OCI-LY1 (cell line): ENCODE measurements around the gene CMTM8.

ENCODE experiments used
- H2AFZ ChIP-seq: fragments of 200-600 bp; sonication (generic), shearing (Covaris generic); 2 replicates; pipeline ENCODE4 v1.6.0; 2014; ENCODE audit warnings: antibody characterized with exemption, mild to moderate bottlenecking, low read length
- H3F3A ChIP-seq: fragments of 200-600 bp; sonication (generic), shearing (Covaris generic); 2 replicates; pipeline ENCODE4 v1.6.0; 2014; ENCODE audit warnings: mild to moderate bottlenecking, antibody characterized with exemption, low read length, moderate library complexity; ENCODE audit not compliant: insufficient read depth
- H3K27ac ChIP-seq: fragments of 200-600 bp; sonication (generic); 2 replicates; pipeline ENCODE4 v1.5.1; 2014; ENCODE audit warnings: low read length, mixed run types, mild to moderate bottlenecking, low read depth; ENCODE audit not compliant: poor library complexity, severe bottlenecking
- H3K27me3 ChIP-seq: fragments of 200-600 bp; sonication (generic); 2 replicates; pipeline ENCODE4 v1.6.0; 2014; ENCODE audit warnings: antibody characterized with exemption, mild to moderate bottlenecking, low read length, moderate library complexity; ENCODE audit not compliant: insufficient read depth
- H3K36me3 ChIP-seq: fragments of 200-600 bp; sonication (generic); 2 replicates; pipeline ENCODE4 v1.6.1; 2014; ENCODE audit warnings: mild to moderate bottlenecking, antibody characterized with exemption, low read length, moderate library complexity, mixed read lengths; ENCODE audit not compliant: insufficient read depth
- H3K4me1 ChIP-seq: fragments of 200-600 bp; sonication (generic); 2 replicates; pipeline ENCODE4 v1.5.1; 2014; ENCODE audit warnings: mild to moderate bottlenecking, low read length, moderate library complexity; ENCODE audit not compliant: insufficient read depth, severe bottlenecking
- H3K4me2 ChIP-seq: fragments of 200-600 bp; sonication (generic), shearing (Covaris generic); 2 replicates; pipeline ENCODE4 v1.6.1; 2014; ENCODE audit warnings: low read length
- H3K4me3 ChIP-seq: fragments of 200-600 bp; sonication (generic); 2 replicates; pipeline ENCODE4 v1.5.1; 2014; ENCODE audit warnings: low read length, low read depth, mild to moderate bottlenecking, mixed read lengths; ENCODE audit not compliant: poor library complexity, severe bottlenecking
- H3K79me2 ChIP-seq: fragments of 200-600 bp; shearing (Covaris generic); 2 replicates; pipeline ENCODE4 v1.6.1; 2016; ENCODE audit warnings: mixed run types, low read length, mixed read lengths; ENCODE audit not compliant: insufficient read depth
- H3K9ac ChIP-seq: fragments of 200-600 bp; sonication (generic), shearing (Covaris generic); 2 replicates; pipeline ENCODE4 v1.6.1; 2014; ENCODE audit warnings: mild to moderate bottlenecking, low read length, mixed read lengths
- H3K9me2 ChIP-seq: fragments of 200-600 bp; sonication (generic), shearing (Covaris generic); 2 replicates; pipeline ENCODE4 v1.6.1; 2014; ENCODE audit warnings: low read depth, mild to moderate bottlenecking, low read length, mixed read lengths
- H3K9me3 ChIP-seq: fragments of 200-600 bp; shearing (Covaris generic); 2 replicates; pipeline ENCODE4 v1.6.1; 2014; ENCODE audit warnings: low read length, mixed read lengths
- H4K20me1 ChIP-seq: fragments of 200-600 bp; sonication (generic), shearing (Covaris generic); 2 replicates; pipeline ENCODE4 v1.6.0; 2016; ENCODE audit warnings: mild to moderate bottlenecking, low read length; ENCODE audit not compliant: insufficient read depth
- CTCF ChIP-seq: fragments of 200-600 bp; sonication (generic), shearing (Covaris generic); IDR thresholded peaks from 2 replicates; pipeline ENCODE4 v1.5.1; 2017; ENCODE audit warnings: mild to moderate bottlenecking, antibody characterized with exemption, low read length, moderate library complexity, mixed read lengths
- EZH2 ChIP-seq: fragments of 200-600 bp; sonication (generic), shearing (Covaris generic); IDR thresholded peaks from 2 replicates; pipeline ENCODE4 v1.8.0; 2017; ENCODE audit warnings: borderline replicate concordance, mixed run types, mild to moderate bottlenecking, antibody characterized with exemption, low read length, moderate library complexity, mixed read lengths

Gene CMTM8

GRCh38 chr3:32392536-32393302 is 154.2 kb downstream of the CMTM8 start:
- Histone ChIP-seq H3F3A (0 out of 2 replicates have a peak, but pooled peaks cover 15% of the 10 kb centered on the region), H3K79me2 (0 out of 2 replicates have a peak, but pooled peaks cover 7% of the 10 kb centered on the region), H3K27me3 (no peaks in the 10 kb centered on the region), H3K4me3 (peak overlapping the region; percentile 91), H3K4me1 (peaks cover 65% of the 10 kb centered on the region), H3K9me2 (no peaks in the 10 kb centered on the region), H3K9ac (peak overlapping the region; percentile 84), H3K36me3 (peaks cover 4% of the 10 kb centered on the region; the same call in 1 of the 2 replicates), H4K20me1 (no peaks in the 10 kb centered on the region), H3K27ac (peak overlapping the region; percentile 81), H2AFZ (no peak overlapping the region), H3K9me3 (no peaks in the 10 kb centered on the region), H3K4me2 (peak overlapping the region; percentile 87)
- TF ChIP-seq CTCF (no peak), EZH2 (no peak)

- Histone ChIP-seq H3K36me3 (peaks cover 4% of the 10 kb centered on the region; the same call in 1 of the 2 replicates), H3K79me2 (0 out of 2 replicates have a peak, but pooled peaks cover 7% of the 10 kb centered on the region)
- TF ChIP-seq EZH2 (no peak), CTCF (no peak)
Observed at GRCh38 chr3:32395496-32395895, 157.0 kb downstream of the CMTM8 start.

GRCh38 chr3:32397941-32398340 is 159.5 kb downstream of the CMTM8 start:
- H3K4me1 ChIP-seq = peaks cover 87% of the 10 kb centered on the region
- no peak overlapping the region for H2AFZ ChIP-seq
- H3K36me3 ChIP-seq = peaks cover 4% of the 10 kb centered on the region; the same call in 1 of the 2 replicates
- no peaks in the 10 kb centered on the region for H3K9me3 ChIP-seq
- no peaks in the 10 kb centered on the region for H4K20me1 ChIP-seq
- peaks cover 26% of the 10 kb centered on the region for H3F3A ChIP-seq
- H3K27me3 ChIP-seq = no peaks in the 10 kb centered on the region
- no peak overlapping the region for H3K9ac ChIP-seq
- TF ChIP-seq CTCF = no peak
- no peak for TF ChIP-seq EZH2
- no peak overlapping the region for H3K4me2 ChIP-seq
- H3K79me2 ChIP-seq = peaks cover 8% of the 10 kb centered on the region; the same call in 1 of the 2 replicates
- H3K27ac ChIP-seq = peak overlapping the region; percentile 41
- no peak overlapping the region for H3K4me3 ChIP-seq
- H3K9me2 ChIP-seq = no peaks in the 10 kb centered on the region

More at GRCh38 chr3:32395496-32395895, 157.0 kb downstream of the CMTM8 start:
- peaks cover 76% of the 10 kb centered on the region for H3K4me1 ChIP-seq
- H3K4me2 ChIP-seq = no peak overlapping the region
- H3K4me3 ChIP-seq = no peak overlapping the region
- no peak overlapping the region for H3K9ac ChIP-seq
- H3K27me3 ChIP-seq = no peaks in the 10 kb centered on the region
- H4K20me1 ChIP-seq = no peaks in the 10 kb centered on the region
- H3K9me3 ChIP-seq = no peaks in the 10 kb centered on the region
- 0 out of 2 replicates have a peak, but pooled peaks cover 19% of the 10 kb centered on the region for H3F3A ChIP-seq
- H3K9me2 ChIP-seq = no peaks in the 10 kb centered on the region
- H2AFZ ChIP-seq = no peak overlapping the region
- H3K27ac ChIP-seq = peak overlapping the region; percentile 16
